Ascending aorta (tissue), 2 donors: Measurements from ENCODE around the gene SLITRK1. TPM values are rescaled to one million over a fixed set of nuclear protein-coding genes. Genes with fewer than 3 reads are reported as not detected.

ENCODE experiments used
- DNase-seq, 2 donors: peaks; one replicate each; pipeline ENCODE4 v3.0.0-alpha.2; 2019; ENCODE audit warnings: low spot score in 2 of 2
- H3K27ac ChIP-seq, 2 donors: fragments of 200-600 bp; sonication (generic); one replicate each; pipeline ENCODE4 v1.5.1; 2016 to 2017; ENCODE audit warnings: mild to moderate bottlenecking in 1 of 2
- H3K27me3 ChIP-seq: fragments of 200-600 bp; sonication (generic); one replicate; pipeline ENCODE4 v1.5.1; 2017
- H3K36me3 ChIP-seq, 2 donors: fragments of 200-600 bp; sonication (generic); one replicate each; pipeline ENCODE4 v1.5.1; 2016
- H3K4me1 ChIP-seq, 2 donors: fragments of 200-600 bp; sonication (generic); one replicate each; pipeline ENCODE4 v1.5.1; 2016 to 2017; ENCODE audit warnings: mild to moderate bottlenecking in 1 of 2
- H3K4me3 ChIP-seq, 2 donors: fragments of 200-600 bp; sonication (generic); one replicate each; pipeline ENCODE4 v1.5.1; 2016 to 2017; ENCODE audit warnings: mild to moderate bottlenecking in 1 of 2
- H3K9me3 ChIP-seq, 2 donors: fragments of 200-600 bp; sonication (generic); one replicate each; pipeline ENCODE4 v1.5.1; 2016
- intact Hi-C: fragments of 100-400 bp; cut with DNase I; formaldehyde crosslinking; loops from one replicate; pipeline ENCODE4 v1.15.1; 2023
- total RNA-seq: library from RNA; depleted of rRNA; stranded (reverse); fragments of >200 nt; gene quantifications from one replicate; pipeline ENCODE4 v1.1.0, GENCODE V29; 2016
- TF ChIP-seq, protein P1 (sequence below), 3 experiments: fragments of 200-600 bp in 2 of 3; fragments of 450-650 bp in 1 of 3; sonication (generic) in 2 of 3; IDR thresholded peaks; one replicate each; pipeline ENCODE4 v1.5.1; 2016 to 2019; ENCODE audit warnings: antibody characterized with exemption in 3 of 3, mild to moderate bottlenecking in 1 of 3, moderate library complexity in 1 of 3

Gene SLITRK1
- total RNA-seq, 1 donor from 2014 or later, result not detected

DNA sequence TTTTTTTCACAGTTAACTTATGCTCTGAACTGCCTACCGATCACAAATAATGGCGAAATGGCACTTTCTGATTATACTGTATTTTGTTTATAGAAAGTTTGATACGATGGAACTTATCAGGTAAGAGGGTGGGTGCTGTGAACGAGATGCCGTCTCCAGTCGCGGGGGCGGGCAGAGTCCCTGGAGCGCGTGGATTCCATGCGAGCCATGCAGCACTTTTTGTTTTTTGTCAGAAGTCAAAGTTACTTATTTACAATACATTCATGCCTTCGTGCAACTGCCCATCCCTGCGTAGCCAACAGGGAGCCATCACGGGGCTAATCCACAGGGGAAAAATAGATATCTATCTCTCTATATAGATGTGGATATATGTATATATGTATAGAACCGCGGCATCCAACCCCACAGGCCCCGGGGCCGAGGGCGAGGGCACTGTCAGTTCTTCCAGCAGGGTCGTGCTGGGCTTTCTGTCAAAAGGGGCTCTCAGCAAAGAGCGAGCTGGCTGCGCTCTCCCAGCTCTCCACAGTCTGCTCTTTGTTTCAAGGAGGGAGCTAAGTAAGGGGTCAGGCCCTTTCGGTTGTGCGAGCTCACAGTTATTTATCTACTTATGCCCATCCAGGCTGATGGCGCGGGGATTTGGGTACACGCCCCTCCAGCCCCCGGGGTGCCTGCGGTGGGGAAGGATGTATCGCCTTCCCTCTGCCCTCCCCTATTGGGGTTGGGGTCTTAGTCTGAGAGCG is 3.4 kb downstream of the SLITRK1 start:
- peak overlapping the region; percentile 37 to 54 for H3K4me3 ChIP-seq
- no peak for DNase-seq
- H3K27ac ChIP-seq, result no peak overlapping the region
- no peaks in the 10 kb centered on the region for H3K9me3 ChIP-seq
- intact Hi-C loops, result no loop called here
- H3K36me3 ChIP-seq, result no peaks in the 10 kb centered on the region
- peaks cover 5% of the 10 kb centered on the region for H3K27me3 ChIP-seq
- H3K4me1 ChIP-seq, result no peaks in the 10 kb centered on the region
- TF ChIP-seq, protein P1, sequence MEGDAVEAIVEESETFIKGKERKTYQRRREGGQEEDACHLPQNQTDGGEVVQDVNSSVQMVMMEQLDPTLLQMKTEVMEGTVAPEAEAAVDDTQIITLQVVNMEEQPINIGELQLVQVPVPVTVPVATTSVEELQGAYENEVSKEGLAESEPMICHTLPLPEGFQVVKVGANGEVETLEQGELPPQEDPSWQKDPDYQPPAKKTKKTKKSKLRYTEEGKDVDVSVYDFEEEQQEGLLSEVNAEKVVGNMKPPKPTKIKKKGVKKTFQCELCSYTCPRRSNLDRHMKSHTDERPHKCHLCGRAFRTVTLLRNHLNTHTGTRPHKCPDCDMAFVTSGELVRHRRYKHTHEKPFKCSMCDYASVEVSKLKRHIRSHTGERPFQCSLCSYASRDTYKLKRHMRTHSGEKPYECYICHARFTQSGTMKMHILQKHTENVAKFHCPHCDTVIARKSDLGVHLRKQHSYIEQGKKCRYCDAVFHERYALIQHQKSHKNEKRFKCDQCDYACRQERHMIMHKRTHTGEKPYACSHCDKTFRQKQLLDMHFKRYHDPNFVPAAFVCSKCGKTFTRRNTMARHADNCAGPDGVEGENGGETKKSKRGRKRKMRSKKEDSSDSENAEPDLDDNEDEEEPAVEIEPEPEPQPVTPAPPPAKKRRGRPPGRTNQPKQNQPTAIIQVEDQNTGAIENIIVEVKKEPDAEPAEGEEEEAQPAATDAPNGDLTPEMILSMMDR (IDR thresholded peaks at IDR 0.05), result no peak

DNA sequence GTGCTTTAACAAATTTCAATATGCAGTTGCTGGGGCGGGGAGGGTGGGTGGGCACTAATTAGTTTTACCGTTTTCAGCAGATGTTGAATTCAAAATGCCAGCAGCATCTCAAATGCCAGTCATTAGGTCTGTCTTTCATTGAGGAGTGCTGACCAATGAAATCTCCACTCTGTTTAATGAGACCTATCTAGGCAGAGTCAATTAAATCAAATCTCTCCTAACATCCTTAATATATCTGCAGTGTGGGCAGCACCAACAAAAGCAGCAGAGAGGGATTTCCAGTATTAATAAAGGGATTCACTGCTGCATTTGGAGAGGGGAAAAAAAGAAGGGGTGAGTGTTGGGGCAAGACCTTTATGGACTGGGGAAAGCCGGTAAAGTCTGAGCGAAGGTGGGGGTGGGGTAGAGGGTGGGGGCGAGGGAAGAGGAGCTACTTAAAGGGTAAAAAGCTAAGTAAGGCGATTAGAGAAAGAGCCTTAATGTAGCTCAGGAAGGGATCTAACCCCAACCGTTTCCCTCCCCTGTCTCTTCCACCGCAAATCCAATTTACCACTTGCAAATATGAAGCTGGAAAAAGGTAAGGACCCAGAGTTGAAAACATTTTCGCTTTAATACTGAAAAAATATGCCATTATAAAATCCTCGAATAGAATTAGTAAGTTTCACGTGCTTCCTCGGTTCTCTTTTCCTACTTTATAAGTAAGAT is 4.5 kb downstream of the SLITRK1 start:
- Histone ChIP-seq H3K36me3 (no peaks in the 10 kb centered on the region), H3K4me3 (no peak overlapping the region), H3K27ac (no peak overlapping the region), H3K9me3 (no peaks in the 10 kb centered on the region), H3K27me3 (peaks cover 5% of the 10 kb centered on the region), H3K4me1 (no peaks in the 10 kb centered on the region)
- intact Hi-C loops, result no loop called here
- TF ChIP-seq, protein P1 (IDR thresholded peaks at IDR 0.05), result no peak
- DNase-seq, result no peak

- intact Hi-C loops, result no loop called here
- Histone ChIP-seq H3K9me3 (no peaks in the 10 kb centered on the region), H3K4me1 (no peaks in the 10 kb centered on the region), H3K27me3 (peaks cover 5% of the 10 kb centered on the region), H3K36me3 (no peaks in the 10 kb centered on the region), H3K4me3 (no peak overlapping the region), H3K27ac (no peak overlapping the region)
- TF ChIP-seq, protein P1 (IDR thresholded peaks at IDR 0.05), result no peak
- no peak for DNase-seq
Observed at GRCh38 chr13:83876546-83876945, 5.7 kb downstream of the SLITRK1 start.

DNA sequence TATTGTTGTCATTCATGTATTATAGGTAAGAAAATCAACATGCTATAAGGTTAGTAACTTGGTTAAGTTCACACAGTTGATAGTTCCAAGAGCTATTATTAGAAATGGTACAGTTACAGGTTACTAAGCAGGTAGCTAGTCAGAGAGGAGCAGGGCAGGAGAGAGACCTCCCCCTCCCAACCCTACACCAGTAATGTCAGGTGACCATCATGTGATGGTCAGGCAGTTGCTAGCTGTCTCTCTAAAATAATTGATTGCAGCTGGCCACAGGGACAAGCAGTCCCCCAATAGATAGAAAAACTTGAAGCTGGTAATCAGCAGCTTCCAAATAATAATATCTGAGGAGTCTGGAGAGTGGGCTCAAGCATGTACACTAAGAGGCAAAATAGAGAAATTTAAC is 14.6 kb downstream of the SLITRK1 start:
- no peak overlapping the region for H3K4me3 ChIP-seq
- H3K9me3 ChIP-seq, result no peaks in the 10 kb centered on the region
- H3K36me3 ChIP-seq, result no peaks in the 10 kb centered on the region
- H3K4me1 ChIP-seq, result no peaks in the 10 kb centered on the region
- TF ChIP-seq, protein P1 (IDR thresholded peaks at IDR 0.05), result no peak
- H3K27ac ChIP-seq, result no peak overlapping the region
- no peak for DNase-seq
- intact Hi-C loops, result no loop called here
- no peaks in the 10 kb centered on the region for H3K27me3 ChIP-seq

GRCh38 chr13:83865161-83866137 is 16.8 kb downstream of the SLITRK1 start:
- no peak for DNase-seq
- Histone ChIP-seq H3K9me3 (no peaks in the 10 kb centered on the region), H3K4me1 (no peaks in the 10 kb centered on the region), H3K27ac (no peak overlapping the region), H3K4me3 (no peak overlapping the region), H3K27me3 (no peaks in the 10 kb centered on the region), H3K36me3 (no peaks in the 10 kb centered on the region)
- TF ChIP-seq, protein P1 (IDR thresholded peaks at IDR 0.05), result no peak
- intact Hi-C loops, result no loop called here
